ENCODE results near the gene SERPINA4. TPM values are rescaled to one million over a fixed set of nuclear protein-coding genes. Genes with fewer than 3 reads are reported as not detected.

SERPINA4 gene
- polyA plus RNA-seq, 1 of the 3 experiments (the other 2 are of a cell fraction): not detected

DNA sequence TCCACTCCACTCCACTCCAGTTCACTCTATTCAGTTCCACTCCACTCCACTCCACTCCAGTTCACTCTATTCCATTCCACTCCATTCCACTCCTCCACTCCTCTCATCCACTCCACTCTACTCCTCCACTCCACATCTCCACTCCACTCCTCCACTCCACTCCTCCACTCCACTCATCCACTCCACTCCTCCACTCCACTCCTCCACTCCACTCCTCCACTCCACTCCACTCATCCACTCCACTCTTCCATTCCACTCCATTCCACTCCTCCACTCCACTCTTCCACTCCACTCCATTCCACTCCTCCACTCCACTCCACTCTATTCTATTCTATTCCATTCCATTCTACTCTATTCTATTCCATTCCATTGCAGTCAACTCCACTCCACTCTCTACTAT is 29.8 kb downstream of the SERPINA4 start (continued):
- TF ChIP-seq RAD21 (IDR thresholded peaks at IDR 0.05; ENCODE audit: low read length) (no peak), TCF12 (IDR thresholded peaks at IDR 0.05) (no peak)
- TF ChIP-seq, protein P1, sequence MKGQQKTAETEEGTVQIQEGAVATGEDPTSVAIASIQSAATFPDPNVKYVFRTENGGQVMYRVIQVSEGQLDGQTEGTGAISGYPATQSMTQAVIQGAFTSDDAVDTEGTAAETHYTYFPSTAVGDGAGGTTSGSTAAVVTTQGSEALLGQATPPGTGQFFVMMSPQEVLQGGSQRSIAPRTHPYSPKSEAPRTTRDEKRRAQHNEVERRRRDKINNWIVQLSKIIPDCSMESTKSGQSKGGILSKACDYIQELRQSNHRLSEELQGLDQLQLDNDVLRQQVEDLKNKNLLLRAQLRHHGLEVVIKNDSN (IDR thresholded peaks at IDR 0.05; ENCODE audit: borderline replicate concordance, low read depth): no peak
- TF ChIP-seq, protein P2, sequence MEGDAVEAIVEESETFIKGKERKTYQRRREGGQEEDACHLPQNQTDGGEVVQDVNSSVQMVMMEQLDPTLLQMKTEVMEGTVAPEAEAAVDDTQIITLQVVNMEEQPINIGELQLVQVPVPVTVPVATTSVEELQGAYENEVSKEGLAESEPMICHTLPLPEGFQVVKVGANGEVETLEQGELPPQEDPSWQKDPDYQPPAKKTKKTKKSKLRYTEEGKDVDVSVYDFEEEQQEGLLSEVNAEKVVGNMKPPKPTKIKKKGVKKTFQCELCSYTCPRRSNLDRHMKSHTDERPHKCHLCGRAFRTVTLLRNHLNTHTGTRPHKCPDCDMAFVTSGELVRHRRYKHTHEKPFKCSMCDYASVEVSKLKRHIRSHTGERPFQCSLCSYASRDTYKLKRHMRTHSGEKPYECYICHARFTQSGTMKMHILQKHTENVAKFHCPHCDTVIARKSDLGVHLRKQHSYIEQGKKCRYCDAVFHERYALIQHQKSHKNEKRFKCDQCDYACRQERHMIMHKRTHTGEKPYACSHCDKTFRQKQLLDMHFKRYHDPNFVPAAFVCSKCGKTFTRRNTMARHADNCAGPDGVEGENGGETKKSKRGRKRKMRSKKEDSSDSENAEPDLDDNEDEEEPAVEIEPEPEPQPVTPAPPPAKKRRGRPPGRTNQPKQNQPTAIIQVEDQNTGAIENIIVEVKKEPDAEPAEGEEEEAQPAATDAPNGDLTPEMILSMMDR (IDR thresholded peaks at IDR 0.05): no peak

DNA sequence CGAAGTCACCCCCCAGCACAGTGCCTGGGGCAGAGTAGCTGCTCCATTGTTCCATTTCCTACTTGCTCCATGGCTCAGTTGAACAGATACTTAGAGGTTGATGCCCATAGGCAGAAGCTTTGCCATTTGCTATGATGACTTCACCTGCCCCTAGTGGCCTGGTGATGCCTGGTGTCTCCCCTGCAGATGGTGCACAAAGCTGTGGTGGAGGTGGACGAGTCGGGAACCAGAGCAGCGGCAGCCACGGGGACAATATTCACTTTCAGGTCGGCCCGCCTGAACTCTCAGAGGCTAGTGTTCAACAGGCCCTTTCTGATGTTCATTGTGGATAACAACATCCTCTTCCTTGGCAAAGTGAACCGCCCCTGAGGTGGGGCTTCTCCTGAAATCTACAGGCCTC is 30.6 kb downstream of the SERPINA4 start:
- 69% methylated on average over 5 of the region's 8 CpGs for WGBS (ENCODE audit: low lambda C conversion rate)
- ChIA-PET CTCF (no interaction called here), POLR2A (no interaction called here)
- Histone ChIP-seq H3F3A (replicated peaks; ENCODE audit: insufficient read depth) (no peaks in the 10 kb centered on the region), H2AFZ (ENCODE audit: low read depth) (no peak overlapping the region), H3K4me2 (no peak overlapping the region), H3K4me3 (ENCODE audit: low read depth in 2 of 2, low read length in 1 of 2) (no peak overlapping the region), H3K9me3 (no peaks in the 10 kb centered on the region), H3K27ac (ENCODE audit: low read depth in 2 of 2, low read length in 1 of 2) (no peak overlapping the region), H3K27me3 (ENCODE audit: insufficient read depth) (no peaks in the 10 kb centered on the region), H3K79me2 (ENCODE audit: insufficient read depth) (no peaks in the 10 kb centered on the region), H3K9me2 (no peaks in the 10 kb centered on the region), H3K4me1 (ENCODE audit: control insufficient read depth in 1 of 2, insufficient read depth in 2 of 2, low read depth in 1 of 2, low read length in 1 of 2) (no peaks in the 10 kb centered on the region), H3K9ac (no peak overlapping the region), H3K36me3 (replicated peaks in 1 of 2; ENCODE audit: control insufficient read depth in 1 of 2, insufficient read depth in 2 of 2, low read length in 1 of 2) (no peaks in the 10 kb centered on the region), H4K20me1 (ENCODE audit: insufficient read depth) (no peaks in the 10 kb centered on the region)
- DNase-seq: no peak
- TF ChIP-seq CHD2 (IDR thresholded peaks at IDR 0.05; ENCODE audit: low read length, partially characterized antibody): no peak
- TF ChIP-seq, protein P3, sequence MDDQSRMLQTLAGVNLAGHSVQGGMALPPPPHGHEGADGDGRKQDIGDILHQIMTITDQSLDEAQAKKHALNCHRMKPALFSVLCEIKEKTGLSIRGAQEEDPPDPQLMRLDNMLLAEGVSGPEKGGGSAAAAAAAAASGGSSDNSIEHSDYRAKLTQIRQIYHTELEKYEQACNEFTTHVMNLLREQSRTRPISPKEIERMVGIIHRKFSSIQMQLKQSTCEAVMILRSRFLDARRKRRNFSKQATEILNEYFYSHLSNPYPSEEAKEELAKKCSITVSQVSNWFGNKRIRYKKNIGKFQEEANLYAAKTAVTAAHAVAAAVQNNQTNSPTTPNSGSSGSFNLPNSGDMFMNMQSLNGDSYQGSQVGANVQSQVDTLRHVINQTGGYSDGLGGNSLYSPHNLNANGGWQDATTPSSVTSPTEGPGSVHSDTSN (IDR thresholded peaks at IDR 0.05): no peak
- TF ChIP-seq RFX5 (IDR thresholded peaks at IDR 0.05; ENCODE audit: low read length): no peak
- no peak for TF ChIP-seq SIN3A (IDR thresholded peaks at IDR 0.05; ENCODE audit: borderline replicate concordance, low read depth, low read length)
- no peak for TF ChIP-seq JUND (IDR thresholded peaks at IDR 0.05)
- no peak for TF ChIP-seq RXRA (IDR thresholded peaks at IDR 0.05; ENCODE audit: borderline replicate concordance, low read depth)
- TF ChIP-seq RCOR1 (IDR thresholded peaks at IDR 0.05; ENCODE audit: low read length): no peak
- TF ChIP-seq, protein P2 (IDR thresholded peaks at IDR 0.05): no peak
- TF ChIP-seq FOSL2 (IDR thresholded peaks at IDR 0.05; ENCODE audit: borderline replicate concordance, low read depth): no peak
- TF ChIP-seq SMC3 (IDR thresholded peaks at IDR 0.05; ENCODE audit: low read depth, low read length): no peak
- TF ChIP-seq NFIC (IDR thresholded peaks at IDR 0.05; ENCODE audit: borderline replicate concordance): no peak
- TF ChIP-seq, protein P4, sequence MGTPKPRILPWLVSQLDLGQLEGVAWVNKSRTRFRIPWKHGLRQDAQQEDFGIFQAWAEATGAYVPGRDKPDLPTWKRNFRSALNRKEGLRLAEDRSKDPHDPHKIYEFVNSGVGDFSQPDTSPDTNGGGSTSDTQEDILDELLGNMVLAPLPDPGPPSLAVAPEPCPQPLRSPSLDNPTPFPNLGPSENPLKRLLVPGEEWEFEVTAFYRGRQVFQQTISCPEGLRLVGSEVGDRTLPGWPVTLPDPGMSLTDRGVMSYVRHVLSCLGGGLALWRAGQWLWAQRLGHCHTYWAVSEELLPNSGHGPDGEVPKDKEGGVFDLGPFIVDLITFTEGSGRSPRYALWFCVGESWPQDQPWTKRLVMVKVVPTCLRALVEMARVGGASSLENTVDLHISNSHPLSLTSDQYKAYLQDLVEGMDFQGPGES (IDR thresholded peaks at IDR 0.05; ENCODE audit: low read depth, low read length): no peak

Measured in SK-N-SH (cell line).